Memory B cell (primary cell): ENCODE results near the gene BAD.

Source experiments
- ATAC-seq: fragments of 150-1000 bp; cut with Tn5 transposase; 2 replicates; pipeline ENCODE4 v1.10.0; 2021; ENCODE audit warnings: low read depth, mild to moderate bottlenecking, moderate library complexity
- DNase-seq, 2 donors: peaks; one replicate each; pipeline ENCODE4 v3.0.0; 2022; ENCODE audit warnings: low spot score in 2 of 2
- H3K27ac Mint-ChIP-seq: one replicate; pipeline ENCODE4 v1.8.0; 2022; ENCODE audit warnings: mild to moderate bottlenecking, moderate library complexity, mixed read lengths
- H3K27me3 Mint-ChIP-seq: one replicate; pipeline ENCODE4 v1.8.0; 2022; ENCODE audit warnings: mixed read lengths
- H3K36me3 Mint-ChIP-seq: one replicate; pipeline ENCODE4 v1.8.0; 2022; ENCODE audit warnings: mild to moderate bottlenecking, mixed read lengths
- H3K4me1 Mint-ChIP-seq: one replicate; pipeline ENCODE4 v1.8.0; 2022; ENCODE audit warnings: mixed read lengths
- H3K4me3 Mint-ChIP-seq: one replicate; pipeline ENCODE4 v1.8.0; 2022; ENCODE audit warnings: mild to moderate bottlenecking, moderate library complexity, mixed read lengths
- H3K9me3 Mint-ChIP-seq: one replicate; pipeline ENCODE4 v1.8.0; 2022; ENCODE audit warnings: mixed read lengths

BAD gene

DNA sequence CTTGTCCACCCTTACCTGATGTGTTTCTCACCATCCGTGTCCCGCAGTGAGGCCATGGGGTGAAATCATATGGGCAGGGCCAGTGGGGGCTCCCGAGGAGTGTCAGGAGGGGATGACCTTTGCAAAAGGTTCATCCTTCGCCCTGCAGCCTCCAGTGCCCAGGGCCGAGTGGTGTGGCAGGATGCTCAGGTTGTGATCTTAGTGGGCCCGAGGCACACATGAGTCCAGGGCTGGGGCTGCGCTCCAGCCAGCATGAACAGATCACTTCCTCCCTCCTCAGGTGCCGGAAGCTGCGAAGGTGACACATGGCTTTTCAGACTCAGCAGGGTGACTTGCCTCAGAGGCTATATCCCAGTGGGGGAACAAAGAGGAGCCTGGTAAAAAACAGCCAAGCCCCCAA lies 46.4 kb downstream of the BAD start:
- peak overlapping the region; percentile 100 for H3K27ac Mint-ChIP-seq
- no peak for ATAC-seq
- no peaks in the 10 kb centered on the region for H3K27me3 Mint-ChIP-seq
- peaks cover 6% of the 10 kb centered on the region for H3K36me3 Mint-ChIP-seq
- peaks cover 43% of the 10 kb centered on the region for H3K4me1 Mint-ChIP-seq
- DNase-seq, result no peak
- H3K4me3 Mint-ChIP-seq, result peak overlapping the region; percentile 63
- no peaks in the 10 kb centered on the region for H3K9me3 Mint-ChIP-seq

GRCh38 chr11:64237484-64237951 lies 46.9 kb downstream of the BAD start:
- peak overlapping the region; percentile 73 for H3K4me3 Mint-ChIP-seq
- H3K4me1 Mint-ChIP-seq, result peaks cover 46% of the 10 kb centered on the region

DNA sequence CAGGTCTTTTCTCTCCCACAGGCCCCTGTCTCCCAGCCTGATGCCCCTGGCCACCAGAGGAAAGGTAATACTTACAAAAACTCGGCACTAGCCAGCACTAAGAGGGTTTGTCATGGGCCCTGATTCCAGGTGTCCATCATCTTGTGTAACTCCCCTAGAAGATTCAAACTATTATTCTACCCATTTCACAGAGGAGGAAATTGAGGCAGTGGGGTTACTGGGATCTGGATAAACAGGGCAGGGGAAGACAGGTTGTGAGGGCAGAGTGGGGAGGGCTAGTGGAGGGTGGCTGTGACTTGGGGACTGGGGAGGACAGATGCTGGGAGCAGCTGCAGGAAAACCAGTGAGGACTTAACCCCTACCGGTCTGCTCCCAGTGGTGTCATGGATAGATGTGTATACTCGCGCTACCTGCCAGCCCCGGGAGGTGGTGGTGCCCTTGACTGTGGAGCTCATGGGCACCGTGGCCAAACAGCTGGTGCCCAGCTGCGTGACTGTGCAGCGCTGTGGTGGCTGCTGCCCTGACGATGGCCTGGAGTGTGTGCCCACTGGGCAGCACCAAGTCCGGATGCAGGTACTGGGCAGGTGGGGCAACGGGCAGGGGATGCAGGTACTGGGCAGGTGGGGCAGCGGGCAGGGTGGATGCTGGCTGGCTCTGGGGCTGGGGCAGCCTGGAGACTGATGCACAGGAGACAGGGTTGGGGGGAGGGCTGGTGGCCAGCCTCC lies 48.9 kb downstream of the BAD start:
- peaks cover 50% of the 10 kb centered on the region for H3K4me1 Mint-ChIP-seq
- DNase-seq, result no peak
- no peaks in the 10 kb centered on the region for H3K9me3 Mint-ChIP-seq
- no peak for ATAC-seq
- H3K27ac Mint-ChIP-seq, result peak overlapping the region; percentile 92
- H3K4me3 Mint-ChIP-seq, result peak overlapping the region; percentile 93
- H3K27me3 Mint-ChIP-seq, result no peaks in the 10 kb centered on the region
- H3K36me3 Mint-ChIP-seq, result peaks cover 6% of the 10 kb centered on the region

More at GRCh38 chr11:64237484-64237951, 46.9 kb downstream of the BAD start:
- Mint-ChIP-seq H3K9me3 (no peaks in the 10 kb centered on the region), H3K27ac (peak overlapping the region; percentile 100), H3K36me3 (peaks cover 6% of the 10 kb centered on the region), H3K27me3 (no peaks in the 10 kb centered on the region)
- DNase-seq, result no peak
- no peak for ATAC-seq

- Mint-ChIP-seq H3K9me3 (no peaks in the 10 kb centered on the region), H3K4me3 (peak overlapping the region; percentile 93), H3K27ac (peak overlapping the region; percentile 92), H3K27me3 (no peaks in the 10 kb centered on the region), H3K4me1 (peaks cover 42% of the 10 kb centered on the region), H3K36me3 (peaks cover 6% of the 10 kb centered on the region)
- peak in 1 of 2 donors; percentile 73 for DNase-seq
- ATAC-seq, result peak; percentile 50
These were observed 49.7 kb downstream of the BAD start for GRCh38 chr11:64234647-64235379.

GRCh38 chr11:64233913-64234586 lies 50.4 kb downstream of the BAD start, which contains the start of gene VEGFB:
TSS of gene VEGFB (plus strand) at chr11:64234584. CDS start at chr11:64234834, 250 bp downstream.
- H3K27me3 Mint-ChIP-seq, result no peaks in the 10 kb centered on the region
- peaks cover 44% of the 10 kb centered on the region for H3K4me1 Mint-ChIP-seq
- peak within 1 kb of the TSS; percentile 92 for H3K27ac Mint-ChIP-seq
- no peaks in the 10 kb centered on the region for H3K9me3 Mint-ChIP-seq
- ATAC-seq (peak; percentile 48), DNase-seq (peak in 1 of 2 donors; percentile 65)
- H3K36me3 Mint-ChIP-seq, result peaks cover 6% of the 10 kb centered on the region
- peak within 1 kb of the TSS; percentile 93 for H3K4me3 Mint-ChIP-seq

- DNase-seq, result no peak
- H3K27ac Mint-ChIP-seq, result no peak overlapping the region
- no peak for ATAC-seq
- no peaks in the 10 kb centered on the region for H3K9me3 Mint-ChIP-seq
- H3K4me3 Mint-ChIP-seq, result no peak overlapping the region
- peaks cover 4% of the 10 kb centered on the region for H3K36me3 Mint-ChIP-seq
- no peaks in the 10 kb centered on the region for H3K27me3 Mint-ChIP-seq
- peaks cover 35% of the 10 kb centered on the region for H3K4me1 Mint-ChIP-seq
These were observed 51.5 kb downstream of the BAD start for GRCh38 chr11:64232967-64233315.

DNA sequence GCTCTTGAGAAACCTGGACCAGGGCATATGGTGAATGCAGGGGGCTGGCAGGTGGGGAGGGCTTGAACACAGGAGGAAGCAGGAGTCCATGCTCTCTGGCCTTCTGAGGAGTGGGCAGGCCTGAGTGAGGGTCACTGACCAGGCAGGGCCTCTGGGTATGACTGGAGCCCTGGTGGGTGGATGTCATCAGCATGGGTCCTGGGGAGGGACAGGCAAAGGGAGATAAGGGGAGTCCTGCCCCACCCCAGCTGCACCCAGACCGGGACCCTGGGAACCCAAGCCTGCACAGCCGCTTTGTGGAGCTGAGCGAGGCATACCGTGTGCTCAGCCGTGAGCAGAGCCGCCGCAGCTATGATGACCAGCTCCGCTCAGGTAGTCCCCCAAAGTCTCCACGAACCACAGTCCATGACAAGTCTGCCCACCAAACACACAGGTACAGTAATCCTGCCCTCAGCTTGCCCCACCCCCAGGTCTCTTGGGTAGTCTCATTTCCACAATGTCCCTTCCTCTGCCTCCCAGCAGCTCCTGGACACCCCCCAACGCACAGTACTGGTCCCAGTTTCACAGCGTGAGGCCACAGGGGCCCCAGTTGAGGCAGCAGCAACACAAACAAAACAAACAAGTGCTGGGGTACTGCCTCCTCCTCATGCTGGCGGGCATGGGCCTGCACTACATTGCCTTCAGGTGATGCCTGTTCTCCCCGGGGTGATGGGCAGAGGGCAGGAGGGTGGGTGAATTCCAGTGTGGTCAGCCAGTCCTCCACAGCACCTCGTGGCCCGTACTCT lies 52.1 kb downstream of the BAD start:
- Mint-ChIP-seq H3K27me3 (no peaks in the 10 kb centered on the region), H3K27ac (peak overlapping the region; percentile 19), H3K4me1 (peaks cover 35% of the 10 kb centered on the region), H3K36me3 (no peaks in the 10 kb centered on the region), H3K4me3 (peak overlapping the region; percentile 56), H3K9me3 (no peaks in the 10 kb centered on the region)
- DNase-seq (no peak), ATAC-seq (no peak)

DNA sequence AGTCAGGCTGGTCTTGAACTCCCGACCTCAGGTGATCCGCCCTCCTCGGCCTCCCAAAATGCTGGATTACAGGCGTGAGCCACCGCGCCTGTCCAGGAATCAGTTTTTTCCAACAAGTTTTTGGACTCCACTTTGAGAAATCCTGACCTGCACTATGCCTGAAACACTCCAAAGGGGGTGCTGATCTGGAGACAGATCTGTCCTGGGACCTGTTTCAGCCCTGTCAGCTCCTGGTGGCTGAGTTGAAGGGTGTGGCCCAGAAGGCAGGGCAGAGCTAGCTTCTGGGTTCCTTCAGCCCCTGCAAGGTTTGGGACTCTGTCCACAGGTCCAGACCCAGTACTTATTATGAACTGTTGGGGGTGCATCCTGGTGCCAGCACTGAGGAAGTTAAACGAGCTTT lies 52.9 kb downstream of the BAD start:
- H3K9me3 Mint-ChIP-seq, result no peaks in the 10 kb centered on the region
- DNase-seq (no peak), ATAC-seq (no peak)
- H3K36me3 Mint-ChIP-seq, result no peaks in the 10 kb centered on the region
- H3K27ac Mint-ChIP-seq, result peak overlapping the region; percentile 19
- H3K4me1 Mint-ChIP-seq, result peaks cover 37% of the 10 kb centered on the region
- H3K27me3 Mint-ChIP-seq, result no peaks in the 10 kb centered on the region
- H3K4me3 Mint-ChIP-seq, result peak overlapping the region; percentile 93

- no peak for DNase-seq
- Mint-ChIP-seq H3K27ac (peak overlapping the region; percentile 96), H3K36me3 (no peaks in the 10 kb centered on the region), H3K9me3 (no peaks in the 10 kb centered on the region), H3K4me1 (peaks cover 37% of the 10 kb centered on the region), H3K4me3 (peak overlapping the region; percentile 93), H3K27me3 (no peaks in the 10 kb centered on the region)
- no peak for ATAC-seq
These were observed 53.5 kb downstream of the BAD start for GRCh38 chr11:64230985-64231365.

- Mint-ChIP-seq H3K4me1 (peaks cover 35% of the 10 kb centered on the region), H3K27me3 (no peaks in the 10 kb centered on the region), H3K9me3 (no peaks in the 10 kb centered on the region), H3K36me3 (no peaks in the 10 kb centered on the region), H3K4me3 (peak within 1 kb of the TSS; percentile 93), H3K27ac (peak within 1 kb of the TSS; percentile 96)
- DNase-seq, result peak; percentile 86 to 89
- peak; percentile 52 for ATAC-seq
These were observed 54.1 kb downstream of the BAD start, which contains the start of gene DNAJC4 for GRCh38 chr11:64230171-64230984. TSS of gene DNAJC4 (plus strand) at chr11:64230548. CDS start at chr11:64230855, 307 bp downstream.

- H3K4me1 Mint-ChIP-seq, result peaks cover 39% of the 10 kb centered on the region
- peak overlapping the region; percentile 96 for H3K27ac Mint-ChIP-seq
- H3K27me3 Mint-ChIP-seq, result no peaks in the 10 kb centered on the region
- H3K36me3 Mint-ChIP-seq, result no peaks in the 10 kb centered on the region
- H3K4me3 Mint-ChIP-seq, result peak overlapping the region; percentile 93
- H3K9me3 Mint-ChIP-seq, result no peaks in the 10 kb centered on the region
- ATAC-seq, result no peak
- DNase-seq, result no peak
These were observed 54.7 kb downstream of the BAD start for GRCh38 chr11:64229744-64230170.

GRCh38 chr11:64229090-64229743 lies 55.2 kb downstream of the BAD start:
- H3K9me3 Mint-ChIP-seq, result no peaks in the 10 kb centered on the region
- H3K4me1 Mint-ChIP-seq, result peaks cover 40% of the 10 kb centered on the region
- no peaks in the 10 kb centered on the region for H3K36me3 Mint-ChIP-seq
- ATAC-seq (no peak), DNase-seq (no peak)
- peak overlapping the region; percentile 96 for H3K27ac Mint-ChIP-seq
- peak overlapping the region; percentile 93 for H3K4me3 Mint-ChIP-seq
- H3K27me3 Mint-ChIP-seq, result no peaks in the 10 kb centered on the region
